A673 (cell line): ENCODE measurements around the gene GNA15. TPM values are rescaled to one million over a fixed set of nuclear protein-coding genes. Genes with fewer than 3 reads are reported as not detected.
"Not testable (repeated sequence)": the region's sequence is repeated elsewhere in the genome, so short reads cannot be mapped to it uniquely, and the experiment has no call there.

ENCODE experiments used
- BruUV-seq: library from RNA; stranded (reverse); fragments of 400-500 nt; replicated peaks from 2 replicates; lab custom pipeline; 2021; lab: Mats Ljungman, UMichigan
- CTCF ChIA-PET: fragments of 300-600 bp; sonication (Branson Sonifier 250); formaldehyde crosslinking; loops from one replicate; lab custom pipeline; 2022; ENCODE audit warnings: antibody characterized with exemption; lab: Charles Lee
- POLR2A ChIA-PET: fragments of 300-600 bp; sonication (Branson Sonifier 250); formaldehyde crosslinking; loops from one replicate; lab custom pipeline; 2022; ENCODE audit warnings: antibody characterized with exemption; ENCODE audit not compliant: low non-redundant PET; lab: Charles Lee
- DNase-seq: peaks from one replicate; pipeline ENCODE4 v3.0.0-alpha.2; 2015; ENCODE audit warnings: low spot score
- H3K27ac ChIP-seq: fragments of 200-600 bp; sonication (generic); 2 replicates; pipeline ENCODE4 v1.5.1; 2016; ENCODE audit warnings: mixed run types, low read depth, mild to moderate bottlenecking, mixed read lengths, antibody characterized with exemption, low read length; ENCODE audit not compliant: poor library complexity, severe bottlenecking
- H3K27me3 ChIP-seq: fragments of 200-600 bp; sonication (generic); replicated peaks from 2 replicates; pipeline ENCODE4 v1.6.1; 2017; ENCODE audit warnings: mixed run types, low read depth, mild to moderate bottlenecking, mixed read lengths, antibody characterized with exemption, low read length; ENCODE audit not compliant: insufficient read depth, poor library complexity
- H3K36me3 ChIP-seq: fragments of 200-600 bp; sonication (generic); 2 replicates; pipeline ENCODE4 v1.6.1; 2016; ENCODE audit warnings: mixed run types, mild to moderate bottlenecking, mixed read lengths, antibody characterized with exemption, low read length; ENCODE audit not compliant: insufficient read depth, poor library complexity, severe bottlenecking
- H3K4me1 ChIP-seq: fragments of 200-600 bp; sonication (generic); 2 replicates; pipeline ENCODE4 v1.6.1; 2017; ENCODE audit warnings: mixed run types, mild to moderate bottlenecking, mixed read lengths, antibody characterized with exemption, low read length; ENCODE audit not compliant: insufficient read depth, poor library complexity, severe bottlenecking
- H3K4me3 ChIP-seq: fragments of 200-600 bp; sonication (generic); 2 replicates; pipeline ENCODE4 v1.5.1; 2016; ENCODE audit warnings: low read depth, mixed run types, mild to moderate bottlenecking, mixed read lengths, low read length; ENCODE audit not compliant: poor library complexity, severe bottlenecking
- H3K9me3 ChIP-seq: fragments of 200-600 bp; sonication (generic); 2 replicates; pipeline ENCODE4 v1.6.1; 2016; ENCODE audit warnings: mixed run types, low read depth, mild to moderate bottlenecking, mixed read lengths, antibody characterized with exemption, low read length; ENCODE audit not compliant: poor library complexity, severe bottlenecking
- EZH2 ChIP-seq: fragments of 200-600 bp; sonication (generic); IDR thresholded peaks from 2 replicates; pipeline ENCODE4 v1.6.1; 2017; ENCODE audit warnings: borderline replicate concordance, low read depth, mild to moderate bottlenecking, mixed read lengths, antibody characterized with exemption, low read length; ENCODE audit not compliant: poor library complexity, severe bottlenecking
- intact Hi-C: fragments of 100-400 bp; cut with micrococcal nuclease; formaldehyde crosslinking; loops from one replicate; pipeline ENCODE4 v1.10.0; 2022; ENCODE audit not compliant: unreplicated experiment
- total RNA-seq: library from RNA; stranded (reverse); gene quantifications from 2 replicates; pipeline ENCODE4 v1.2.3, GENCODE V29; 2021
- TF ChIP-seq, protein P1 (sequence below): fragments of 300-800, 200-600 bp; sonication (generic); conservative IDR thresholded peaks from 2 replicates; pipeline ENCODE4 v1.5.1; 2017; ENCODE audit warnings: low read depth, mild to moderate bottlenecking, antibody characterized with exemption, low read length, moderate library complexity, mixed read lengths

GNA15 gene
- total RNA-seq, 1 experiment from 2014 or later, result 0.26 TPM

DNA sequence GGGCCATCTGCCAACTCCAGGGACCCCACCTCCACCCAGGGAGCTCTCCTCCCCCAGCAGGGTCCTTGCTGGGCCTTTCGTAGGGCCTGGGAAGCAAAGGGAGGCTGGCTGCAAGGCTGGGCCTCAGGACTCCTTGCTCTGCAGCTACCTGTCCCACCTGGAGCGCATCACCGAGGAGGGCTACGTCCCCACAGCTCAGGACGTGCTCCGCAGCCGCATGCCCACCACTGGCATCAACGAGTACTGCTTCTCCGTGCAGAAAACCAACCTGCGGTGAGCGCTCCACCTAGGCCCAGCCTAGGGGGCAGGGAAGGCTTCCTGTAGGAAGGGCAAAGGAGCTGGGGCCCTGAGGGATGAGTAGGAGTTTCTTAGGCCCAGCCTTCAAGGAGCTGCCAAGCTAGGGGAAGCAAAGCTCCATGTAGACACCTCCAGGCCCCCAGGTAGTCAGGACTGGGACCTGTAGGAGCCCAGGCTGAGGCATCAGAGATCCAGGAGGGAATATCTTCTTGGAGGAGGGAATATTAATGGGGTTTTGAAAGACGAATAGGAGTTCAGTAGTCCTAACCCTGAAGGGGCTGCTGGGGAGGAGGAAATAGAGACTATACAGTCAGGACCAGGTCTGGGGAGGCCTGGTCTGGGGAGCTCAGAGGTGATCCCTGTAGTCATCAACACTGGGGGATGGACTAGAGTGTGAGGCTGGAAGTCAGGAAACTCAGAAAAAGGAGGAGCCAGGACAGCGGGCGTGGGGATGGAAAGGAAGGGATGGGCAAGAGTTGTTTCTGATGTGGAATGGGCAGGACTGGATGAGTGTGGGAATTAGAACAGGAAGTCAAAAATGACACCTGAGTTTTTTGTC lies 16.0 kb downstream of the GNA15 start:
- no peaks in the 10 kb centered on the region for H3K9me3 ChIP-seq
- DNase-seq, result no peak
- no peaks in the 10 kb centered on the region for H3K36me3 ChIP-seq
- TF ChIP-seq, protein P1, sequence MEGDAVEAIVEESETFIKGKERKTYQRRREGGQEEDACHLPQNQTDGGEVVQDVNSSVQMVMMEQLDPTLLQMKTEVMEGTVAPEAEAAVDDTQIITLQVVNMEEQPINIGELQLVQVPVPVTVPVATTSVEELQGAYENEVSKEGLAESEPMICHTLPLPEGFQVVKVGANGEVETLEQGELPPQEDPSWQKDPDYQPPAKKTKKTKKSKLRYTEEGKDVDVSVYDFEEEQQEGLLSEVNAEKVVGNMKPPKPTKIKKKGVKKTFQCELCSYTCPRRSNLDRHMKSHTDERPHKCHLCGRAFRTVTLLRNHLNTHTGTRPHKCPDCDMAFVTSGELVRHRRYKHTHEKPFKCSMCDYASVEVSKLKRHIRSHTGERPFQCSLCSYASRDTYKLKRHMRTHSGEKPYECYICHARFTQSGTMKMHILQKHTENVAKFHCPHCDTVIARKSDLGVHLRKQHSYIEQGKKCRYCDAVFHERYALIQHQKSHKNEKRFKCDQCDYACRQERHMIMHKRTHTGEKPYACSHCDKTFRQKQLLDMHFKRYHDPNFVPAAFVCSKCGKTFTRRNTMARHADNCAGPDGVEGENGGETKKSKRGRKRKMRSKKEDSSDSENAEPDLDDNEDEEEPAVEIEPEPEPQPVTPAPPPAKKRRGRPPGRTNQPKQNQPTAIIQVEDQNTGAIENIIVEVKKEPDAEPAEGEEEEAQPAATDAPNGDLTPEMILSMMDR, result no peak
- H3K27me3 ChIP-seq, result no peaks in the 10 kb centered on the region
- H3K4me3 ChIP-seq, result no peak overlapping the region
- H3K27ac ChIP-seq, result no peak overlapping the region
- intact Hi-C loops, result no loop called here
- POLR2A ChIA-PET, result no interaction called here
- H3K4me1 ChIP-seq, result peaks cover 9% of the 10 kb centered on the region
- no TSS peak for BruUV-seq
- CTCF ChIA-PET, result interaction anchor here (0.6 kb wide), 1 partner anchor 20 kb away, joined by 6 read pairs; no protein-coding TSS in a partner anchor

DNA sequence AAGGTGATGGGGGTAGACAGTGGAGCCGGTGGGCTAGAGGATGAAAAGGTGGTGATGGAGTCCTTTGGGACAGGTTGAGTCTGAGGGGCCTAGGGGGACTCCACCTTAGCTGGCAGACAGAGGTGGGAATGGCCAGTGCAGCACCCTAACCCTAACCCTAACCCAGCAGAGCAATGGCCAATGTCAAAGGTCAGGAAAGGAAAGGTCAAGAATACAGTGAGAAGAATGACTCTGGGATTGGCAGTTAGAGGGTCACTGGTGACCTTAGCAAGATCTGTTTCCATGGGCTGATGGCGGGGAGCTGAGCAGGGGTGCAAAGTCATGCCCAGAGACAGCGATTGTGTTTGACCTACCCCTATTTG lies 16.6 kb downstream of the GNA15 start:
- no TSS peak for BruUV-seq
- no peak for DNase-seq
- no peak overlapping the region for H3K27ac ChIP-seq

GRCh38 chr19:3153286-3154230 lies 17.7 kb downstream of the GNA15 start:
- Histone ChIP-seq H3K4me3 (no peak overlapping the region), H3K9me3 (no peaks in the 10 kb centered on the region), H3K4me1 (peaks cover 9% of the 10 kb centered on the region), H3K27me3 (no peaks in the 10 kb centered on the region), H3K27ac (no peak overlapping the region), H3K36me3 (no peaks in the 10 kb centered on the region)
- BruUV-seq, result no TSS peak
- intact Hi-C loops, result no loop called here
- POLR2A ChIA-PET, result no interaction called here
- no peak for TF ChIP-seq EZH2
- TF ChIP-seq, protein P1, result no peak
- no peak for DNase-seq
- CTCF ChIA-PET, result no interaction called here

More for the DNA sequence above, 16.6 kb downstream of the GNA15 start:
- TF ChIP-seq, protein P1, result no peak
- TF ChIP-seq EZH2, result no peak
- intact Hi-C loops, result no loop called here
- Histone ChIP-seq H3K36me3 (no peaks in the 10 kb centered on the region), H3K27me3 (no peaks in the 10 kb centered on the region), H3K9me3 (no peaks in the 10 kb centered on the region), H3K4me1 (peaks cover 9% of the 10 kb centered on the region), H3K4me3 (no peak overlapping the region)
- POLR2A ChIA-PET, result no interaction called here
- CTCF ChIA-PET, result no interaction called here

DNA sequence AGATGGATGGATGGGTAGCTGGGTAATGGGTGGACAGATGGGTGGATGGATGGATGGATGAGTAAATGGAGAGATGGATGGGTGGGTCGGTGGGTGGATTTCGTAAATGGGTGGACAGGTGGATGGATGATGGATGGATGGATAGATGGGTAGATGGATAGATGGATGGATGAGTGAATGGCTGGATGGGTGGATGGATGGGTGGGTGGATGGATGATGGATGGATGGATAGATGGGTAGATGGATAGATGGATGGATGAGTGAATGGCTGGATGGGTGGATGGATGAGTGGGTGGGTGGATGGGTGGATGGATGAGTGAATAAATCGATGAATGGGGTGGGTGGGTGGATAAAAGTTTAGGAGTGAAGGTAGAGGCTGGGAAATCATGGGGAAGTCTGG lies 18.6 kb downstream of the GNA15 start:
- POLR2A ChIA-PET, DNase-seq, H3K36me3 ChIP-seq, BruUV-seq, H3K4me1 ChIP-seq, H3K4me3 ChIP-seq, H3K27me3 ChIP-seq, intact Hi-C loops, CTCF ChIA-PET, H3K9me3 ChIP-seq: not testable (repeated sequence)
- peak overlapping the region; percentile 58 for H3K27ac ChIP-seq
